DMS79 (cell line): ENCODE data around the gene PSMG1.
"Not testable (repeated sequence)": the region's sequence is repeated elsewhere in the genome, so short reads cannot be mapped to it uniquely, and the experiment has no call there.

ENCODE experiments used
- DNase-seq: peaks from one replicate; lab custom pipeline; 2025; lab: John Stamatoyannopoulos, UW

The PSMG1 gene

GRCh38 chr21:39188521-39189139 lies 5.4 kb upstream of the PSMG1 start:
- peak; percentile 68 for DNase-seq

- DNase-seq: no peak
Observed at GRCh38 chr21:39187141-39187540, 3.9 kb upstream of the PSMG1 start.

- no peak for DNase-seq
Observed at GRCh38 chr21:39186676-39187075, 3.4 kb upstream of the PSMG1 start.

GRCh38 chr21:39185157-39185556 lies 1.9 kb upstream of the PSMG1 start:
- no peak for DNase-seq

- DNase-seq: no peak
Observed at GRCh38 chr21:39184050-39184980, 1.1 kb upstream of the PSMG1 start.

GRCh38 chr21:39182484-39183271 lies 573 bp downstream of the PSMG1 start:
- DNase-seq: no peak

GRCh38 chr21:39182016-39182415 lies 1.2 kb downstream of the PSMG1 start:
- DNase-seq: no peak

- no peak for DNase-seq
Observed at GRCh38 chr21:39181205-39181818, 1.9 kb downstream of the PSMG1 start.

- no peak for DNase-seq
Observed at GRCh38 chr21:39180429-39181019, 2.7 kb downstream of the PSMG1 start.

- DNase-seq: no peak
Observed at GRCh38 chr21:39178421-39178820, 4.8 kb downstream of the PSMG1 start.

GRCh38 chr21:39176271-39176709 lies 7.0 kb downstream of the PSMG1 start:
- DNase-seq: no peak

GRCh38 chr21:39175665-39176064 lies 7.6 kb downstream of the PSMG1 start:
- DNase-seq: no peak

GRCh38 chr21:39175154-39175553 lies 8.1 kb downstream of the PSMG1 start:
- DNase-seq: no peak

GRCh38 chr21:39173716-39174680 lies 9.3 kb downstream of the PSMG1 start:
- DNase-seq: no peak

- no peak for DNase-seq
Observed at GRCh38 chr21:39169906-39170305, 13.3 kb downstream of the PSMG1 start.

GRCh38 chr21:39168800-39169199 lies 14.5 kb downstream of the PSMG1 start:
- no peak for DNase-seq

- DNase-seq: no peak
Observed at GRCh38 chr21:39164523-39164922, 18.7 kb downstream of the PSMG1 start.

GRCh38 chr21:39161064-39161463 lies 22.2 kb downstream of the PSMG1 start:
- DNase-seq: no peak

GRCh38 chr21:39159342-39160063 lies 23.7 kb downstream of the PSMG1 start:
- DNase-seq: no peak

- not testable (repeated sequence) for DNase-seq
Observed at GRCh38 chr21:39157241-39157640, 26.0 kb downstream of the PSMG1 start.
